Measurements from ENCODE around the gene PRDM2.
A peak's percentile ranks its signal among the peaks of the same experiment; 100 is the strongest.

Gene PRDM2

DNA sequence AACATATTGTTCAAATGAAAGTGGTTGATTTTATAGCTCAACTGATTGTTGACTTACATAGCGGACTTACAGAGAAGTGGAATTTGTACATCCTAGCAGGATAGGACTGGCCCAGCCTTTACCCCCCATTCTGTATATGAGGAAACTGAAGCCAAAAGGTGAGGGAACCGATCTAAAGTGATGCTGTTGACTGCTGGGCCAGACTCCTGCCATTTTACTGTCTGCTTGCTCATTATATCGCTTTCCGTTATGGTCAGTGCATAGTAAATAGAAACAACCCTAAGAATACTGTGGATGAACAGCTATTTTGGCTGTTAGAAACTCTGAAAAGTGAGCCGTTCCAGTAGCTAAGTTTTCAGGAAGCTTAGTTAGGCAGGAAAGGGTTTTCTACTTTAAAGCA is 31.9 kb downstream of the PRDM2 start:
- H3K36me3 ChIP-seq (ENCODE audit: insufficient read depth, low read length), result no peaks in the 10 kb centered on the region; the same call in 1 of the 2 replicates
- no peaks in the 10 kb centered on the region for H3K4me1 ChIP-seq (ENCODE audit: insufficient read depth, low read length)
- H3K9ac ChIP-seq (ENCODE audit: low read depth, low read length), result no peak overlapping the region
- no peaks in the 10 kb centered on the region for H3K9me3 ChIP-seq (ENCODE audit: control insufficient read depth, insufficient read depth, low read length)

DNA sequence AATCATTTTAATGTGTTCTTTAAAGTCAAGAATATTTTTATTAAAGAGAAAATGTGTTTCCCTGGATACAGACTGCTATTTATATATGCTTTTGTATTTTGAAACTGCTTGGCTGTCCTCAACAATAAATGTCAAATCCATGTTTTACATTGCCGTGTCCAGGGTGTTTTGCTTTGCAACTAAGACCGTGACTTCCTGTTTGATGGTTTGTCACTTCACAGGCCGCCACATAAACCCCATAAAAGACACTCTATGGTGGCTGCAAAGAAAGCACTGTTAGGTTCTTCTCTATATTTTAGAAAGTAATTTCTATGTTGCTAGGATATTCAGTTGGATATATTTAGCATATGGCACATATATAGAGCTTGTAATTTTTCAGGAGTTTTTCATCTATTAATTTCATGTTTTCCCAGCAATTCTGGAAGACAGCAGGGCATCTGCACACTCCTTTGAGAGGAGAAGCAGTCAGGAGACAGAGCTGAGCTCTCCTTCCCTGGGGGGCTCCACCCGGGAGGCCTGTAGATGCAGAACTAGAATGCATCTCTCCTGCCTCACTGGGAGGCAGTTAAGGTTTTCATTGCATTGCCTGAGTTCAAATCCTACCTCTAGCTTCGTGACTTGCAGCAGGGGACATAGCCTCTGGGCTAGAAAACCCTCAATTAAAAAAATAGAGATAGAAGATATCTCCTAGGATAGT is 33.1 kb downstream of the PRDM2 start:
- Histone ChIP-seq H3K4me1 (ENCODE audit: insufficient read depth, low read length) (no peaks in the 10 kb centered on the region; the same call in 1 of the 2 replicates), H3K36me3 (ENCODE audit: insufficient read depth, low read length) (no peaks in the 10 kb centered on the region; the same call in 1 of the 2 replicates), H3K9me3 (ENCODE audit: control insufficient read depth, insufficient read depth, low read length) (no peaks in the 10 kb centered on the region), H3K9ac (ENCODE audit: low read depth, low read length) (no peak overlapping the region)

DNA sequence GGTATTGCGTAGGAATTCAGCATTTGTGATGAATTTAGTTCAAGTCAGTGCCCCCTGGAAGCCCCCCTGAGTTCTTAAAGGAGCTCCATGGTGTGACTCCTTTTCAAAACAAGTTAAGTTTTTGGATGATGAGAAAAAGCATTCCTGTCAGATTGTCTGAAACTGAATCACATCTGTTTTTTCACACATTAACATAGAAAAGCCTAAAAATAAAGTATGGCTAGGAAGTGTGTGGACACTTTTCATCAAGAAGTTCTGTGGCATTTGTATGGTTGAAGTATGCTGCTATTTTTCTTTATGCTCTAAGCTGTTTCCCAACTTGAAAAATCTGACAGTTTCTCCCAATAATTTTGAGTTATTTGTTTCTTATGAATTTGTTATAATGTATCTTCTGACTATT is 33.7 kb downstream of the PRDM2 start:
- Histone ChIP-seq H3K9me3 (ENCODE audit: control insufficient read depth, insufficient read depth, low read length) (no peaks in the 10 kb centered on the region), H3K4me1 (ENCODE audit: insufficient read depth, low read length) (no peaks in the 10 kb centered on the region; the same call in 1 of the 2 replicates), H3K9ac (ENCODE audit: low read depth, low read length) (no peak overlapping the region), H3K36me3 (ENCODE audit: insufficient read depth, low read length) (no peaks in the 10 kb centered on the region; the same call in 1 of the 2 replicates)

DNA sequence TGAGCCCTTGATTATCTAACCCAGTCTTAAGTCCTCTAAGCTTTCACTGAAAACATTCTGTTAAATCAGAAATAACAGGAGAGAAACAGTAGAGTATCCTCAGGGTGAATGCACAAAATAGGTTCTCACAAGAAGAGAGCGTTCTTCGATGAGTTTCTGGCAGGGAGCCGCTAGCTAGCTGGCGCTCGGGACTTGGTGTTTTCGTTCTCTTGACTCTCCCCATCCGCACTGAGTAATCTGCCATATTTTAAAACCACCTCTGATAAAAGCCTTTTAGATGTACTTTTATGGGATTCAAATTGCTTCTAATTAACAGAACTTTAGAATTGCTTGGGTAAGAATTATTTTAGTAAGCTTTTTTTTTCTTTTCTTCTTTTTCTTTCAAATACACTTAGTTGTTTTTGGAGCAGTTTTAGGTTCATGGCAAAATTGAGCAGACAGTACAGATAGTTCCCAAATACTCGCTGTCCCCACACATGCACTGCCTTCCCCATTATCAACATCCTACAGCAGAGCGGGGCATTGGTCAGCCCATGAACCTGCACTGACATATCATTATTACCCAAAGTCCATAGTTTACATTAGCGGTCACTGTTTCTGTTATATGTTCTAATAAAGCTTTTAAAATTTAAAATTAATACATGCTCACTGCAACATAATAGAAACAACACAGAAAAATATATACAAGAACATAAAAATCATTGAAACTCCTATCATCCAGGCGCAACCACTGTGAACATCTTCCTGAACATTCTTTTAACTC is 35.4 kb downstream of the PRDM2 start:
- no peaks in the 10 kb centered on the region; the same call in 1 of the 2 replicates for H3K4me1 ChIP-seq (ENCODE audit: insufficient read depth, low read length)
- H3K36me3 ChIP-seq (ENCODE audit: insufficient read depth, low read length), result no peaks in the 10 kb centered on the region
- H3K9me3 ChIP-seq (ENCODE audit: control insufficient read depth, insufficient read depth, low read length), result no peaks in the 10 kb centered on the region
- H3K9ac ChIP-seq (ENCODE audit: low read depth, low read length), result no peak overlapping the region

DNA sequence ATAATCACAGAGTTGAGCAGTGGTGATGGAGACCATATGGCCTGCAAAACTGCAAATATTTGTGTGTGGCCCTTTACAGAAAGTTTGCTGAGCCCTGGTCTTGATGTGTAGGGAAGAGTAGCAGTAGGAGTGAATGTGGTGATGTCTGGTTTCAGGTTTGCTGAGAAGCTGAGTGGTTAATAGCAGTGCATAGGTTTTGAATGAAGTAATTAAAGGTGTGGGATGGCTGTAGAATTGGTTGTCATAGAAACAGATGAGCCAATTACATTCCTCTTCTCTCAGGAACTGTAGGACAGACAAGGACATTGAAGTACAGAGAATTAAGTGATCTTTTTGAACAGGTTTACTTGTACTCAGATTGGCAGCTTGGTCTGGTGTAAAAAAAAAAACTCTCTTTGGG is 37.4 kb downstream of the PRDM2 start:
- H3K36me3 ChIP-seq (ENCODE audit: insufficient read depth, low read length), result no peaks in the 10 kb centered on the region
- no peaks in the 10 kb centered on the region for H3K9me3 ChIP-seq (ENCODE audit: control insufficient read depth, insufficient read depth, low read length)
- H3K4me1 ChIP-seq (ENCODE audit: insufficient read depth, low read length), result no peaks in the 10 kb centered on the region; the same call in 1 of the 2 replicates
- no peak overlapping the region for H3K9ac ChIP-seq (ENCODE audit: low read depth, low read length)

DNA sequence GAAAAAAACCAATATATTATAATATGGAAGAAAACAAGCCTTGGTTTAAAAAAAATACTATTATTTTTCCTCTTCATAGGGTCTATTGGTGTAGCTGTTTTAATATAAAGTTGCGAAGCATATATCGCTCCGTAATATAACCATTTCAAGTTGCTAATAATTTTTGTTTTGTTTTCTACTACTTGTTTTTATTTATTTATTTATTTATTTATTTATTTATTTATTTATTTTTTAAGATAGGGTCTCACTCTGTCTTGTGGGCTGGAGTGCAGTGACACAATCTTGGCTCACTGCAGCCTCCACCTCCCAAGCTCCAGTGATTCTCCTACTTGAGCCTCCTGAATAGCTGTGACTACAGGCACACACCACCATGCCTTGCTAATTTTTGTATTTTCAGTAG is 46.4 kb downstream of the PRDM2 start:
- no peaks in the 10 kb centered on the region for H3K36me3 ChIP-seq (ENCODE audit: insufficient read depth, low read length)
- no peak overlapping the region for H3K9ac ChIP-seq (ENCODE audit: low read depth, low read length)
- peaks cover 2% of the 10 kb centered on the region; the same call in 1 of the 2 replicates for H3K4me1 ChIP-seq (ENCODE audit: insufficient read depth, low read length)
- no peaks in the 10 kb centered on the region for H3K9me3 ChIP-seq (ENCODE audit: control insufficient read depth, insufficient read depth, low read length)

DNA sequence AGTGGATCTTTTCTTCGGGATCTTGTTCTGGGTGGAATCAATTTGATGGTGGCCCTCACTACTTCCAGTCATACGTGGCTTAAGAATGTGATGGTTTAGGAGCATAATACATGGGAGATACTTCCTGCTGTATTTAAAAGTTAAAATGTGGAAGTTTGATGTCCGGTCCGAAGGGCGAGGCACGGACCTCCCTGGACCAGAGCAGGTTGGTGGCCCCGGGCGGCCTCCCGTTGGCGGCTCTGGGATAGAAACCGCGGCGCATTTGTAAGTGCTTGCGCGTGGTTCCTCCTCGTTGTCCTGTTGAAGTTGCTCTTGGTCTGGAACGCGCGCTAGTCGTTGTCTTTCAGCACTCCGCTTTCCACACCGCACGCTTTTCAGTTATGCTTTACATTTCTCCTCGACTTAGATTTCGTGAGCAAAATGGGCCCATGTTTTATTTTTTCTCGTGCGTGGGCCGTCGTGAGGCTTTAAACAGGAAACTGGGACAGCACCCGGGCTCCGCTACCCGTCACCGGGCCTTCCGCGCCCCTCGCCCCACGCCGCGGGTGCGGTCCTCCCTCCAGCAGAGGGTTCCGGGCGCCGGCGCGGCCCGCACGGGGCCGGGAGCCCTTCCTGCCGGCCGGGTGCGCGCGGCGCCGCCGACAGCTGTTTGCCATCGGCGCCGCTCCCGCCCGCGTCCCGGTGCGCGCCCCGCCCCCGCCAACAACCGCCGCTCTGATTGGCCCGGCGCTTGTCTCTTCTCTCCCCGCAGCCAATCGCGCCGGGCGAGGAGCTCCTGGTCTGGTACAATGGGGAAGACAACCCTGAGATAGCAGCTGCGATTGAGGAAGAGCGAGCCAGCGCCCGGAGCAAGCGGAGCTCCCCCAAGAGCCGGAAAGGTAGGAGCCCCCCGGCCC is 48.9 kb downstream of the PRDM2 start:
- Histone ChIP-seq H3K4me1 (ENCODE audit: insufficient read depth, low read length) (peaks cover 7% of the 10 kb centered on the region; the same call in 1 of the 2 replicates), H3K36me3 (ENCODE audit: insufficient read depth, low read length) (no peaks in the 10 kb centered on the region), H3K9ac (ENCODE audit: low read depth, low read length) (peak overlapping the region; percentile 97), H3K9me3 (ENCODE audit: control insufficient read depth, insufficient read depth, low read length) (no peaks in the 10 kb centered on the region)

DNA sequence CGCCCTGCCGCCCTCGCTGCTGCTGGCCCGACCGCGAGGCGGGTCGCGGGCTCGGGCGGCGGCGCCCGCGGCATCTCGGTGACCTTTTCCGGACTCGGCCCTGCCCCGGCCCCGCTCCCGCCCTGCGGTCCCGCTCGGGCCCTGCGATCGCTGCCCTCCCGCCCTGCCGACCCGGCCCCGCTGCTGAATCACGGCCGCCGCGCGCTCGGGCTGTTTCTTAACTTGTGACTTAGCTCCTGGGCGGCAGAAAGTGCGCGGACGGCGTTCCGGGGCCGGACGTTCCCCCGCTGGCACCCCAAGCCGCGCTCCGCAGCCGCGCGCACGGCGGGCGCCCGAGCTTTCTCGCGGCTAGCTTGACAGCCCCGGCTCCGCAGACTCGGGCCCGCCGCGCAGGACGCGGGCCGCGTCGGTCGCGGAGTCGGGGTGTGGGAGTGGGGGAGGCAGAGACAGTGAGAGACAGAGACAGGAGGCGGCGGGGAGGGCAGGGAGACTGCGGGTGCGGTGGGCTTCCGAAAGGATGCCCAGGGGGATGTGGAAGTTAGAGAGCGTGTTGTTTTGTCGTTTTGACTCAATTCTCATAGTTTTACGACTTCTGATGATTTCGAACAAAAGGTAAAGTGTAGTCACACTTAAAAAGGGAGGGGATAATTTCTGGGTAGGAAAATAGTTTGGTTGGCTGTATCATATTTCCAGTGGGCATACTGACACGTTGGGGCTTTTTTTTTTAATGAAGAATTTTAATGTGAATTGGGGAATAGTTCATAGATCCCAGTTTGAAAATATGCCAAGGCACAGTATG is 49.8 kb downstream of the PRDM2 start:
- Histone ChIP-seq H3K4me1 (ENCODE audit: insufficient read depth, low read length) (peaks cover 7% of the 10 kb centered on the region; the same call in 1 of the 2 replicates), H3K36me3 (ENCODE audit: insufficient read depth, low read length) (no peaks in the 10 kb centered on the region)

DNA sequence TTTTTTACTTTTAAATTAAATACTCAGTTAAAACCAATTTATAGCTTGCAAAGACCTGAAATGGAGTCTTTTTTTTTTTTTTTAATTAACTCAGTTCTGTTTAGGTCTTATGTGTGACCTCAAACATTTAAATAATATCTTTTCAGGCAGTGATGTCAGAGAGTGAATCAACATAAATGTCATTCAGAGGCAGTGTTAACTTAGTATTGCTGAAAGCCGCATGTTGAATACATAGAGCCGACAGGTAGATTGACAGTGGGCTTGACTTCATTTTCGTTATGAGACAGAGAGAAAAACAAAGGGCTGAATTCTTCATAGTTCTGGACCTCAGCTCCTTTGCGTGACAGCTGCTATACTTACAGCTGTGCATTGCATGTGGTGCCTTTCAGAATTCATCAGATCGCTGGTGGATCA is 51.5 kb downstream of the PRDM2 start:
- peaks cover 7% of the 10 kb centered on the region; the same call in 1 of the 2 replicates for H3K4me1 ChIP-seq (ENCODE audit: insufficient read depth, low read length)
- no peak overlapping the region for H3K9ac ChIP-seq (ENCODE audit: low read depth, low read length)
- H3K36me3 ChIP-seq (ENCODE audit: insufficient read depth, low read length), result no peaks in the 10 kb centered on the region
- no peaks in the 10 kb centered on the region for H3K9me3 ChIP-seq (ENCODE audit: control insufficient read depth, insufficient read depth, low read length)

More for the DNA sequence above, 49.8 kb downstream of the PRDM2 start:
- H3K9me3 ChIP-seq (ENCODE audit: control insufficient read depth, insufficient read depth, low read length), result no peaks in the 10 kb centered on the region
- H3K9ac ChIP-seq (ENCODE audit: low read depth, low read length), result peak overlapping the region; percentile 89

DNA sequence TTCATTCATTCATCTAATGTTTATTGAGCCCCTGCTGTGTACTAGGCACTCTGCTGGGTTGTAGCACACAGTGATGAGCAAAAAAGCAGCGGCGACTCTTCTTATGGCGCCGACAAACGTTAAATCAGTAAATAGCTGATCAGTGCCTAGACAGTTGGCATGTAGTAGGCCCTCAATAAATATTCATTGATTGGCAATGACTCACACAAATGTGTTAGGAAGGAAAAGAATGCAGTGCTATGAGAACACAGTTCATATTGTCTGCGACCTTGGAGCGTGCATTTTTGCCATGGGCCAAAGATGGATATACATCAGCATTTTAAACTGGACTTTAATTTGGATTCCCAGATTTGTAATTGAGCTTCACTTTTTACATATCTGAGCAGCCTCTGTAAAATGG is 52.0 kb downstream of the PRDM2 start:
- Histone ChIP-seq H3K36me3 (ENCODE audit: insufficient read depth, low read length) (no peaks in the 10 kb centered on the region), H3K9me3 (ENCODE audit: control insufficient read depth, insufficient read depth, low read length) (no peaks in the 10 kb centered on the region), H3K4me1 (ENCODE audit: insufficient read depth, low read length) (peaks cover 7% of the 10 kb centered on the region; the same call in 1 of the 2 replicates), H3K9ac (ENCODE audit: low read depth, low read length) (no peak overlapping the region)

DNA sequence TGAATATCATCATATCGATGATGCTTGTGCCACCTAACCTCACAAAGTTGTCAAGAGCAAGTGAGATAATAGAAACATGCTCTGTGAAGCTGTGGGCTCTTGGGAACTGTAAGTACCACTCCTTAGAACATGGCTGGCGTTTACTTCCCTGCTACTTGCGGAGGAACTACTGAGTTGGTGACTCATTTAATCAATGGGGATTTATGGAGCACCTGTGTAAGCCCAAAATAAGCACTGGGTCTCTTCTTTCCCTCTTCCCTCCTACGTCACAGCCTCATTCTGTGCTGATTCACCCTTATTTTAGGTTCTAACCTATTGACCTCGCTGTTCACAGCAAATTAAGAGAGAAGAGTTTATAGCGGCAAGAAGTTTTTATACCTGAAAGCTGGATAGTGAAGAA is 52.9 kb downstream of the PRDM2 start:
- Histone ChIP-seq H3K4me1 (ENCODE audit: insufficient read depth, low read length) (peaks cover 7% of the 10 kb centered on the region; the same call in 1 of the 2 replicates), H3K9me3 (ENCODE audit: control insufficient read depth, insufficient read depth, low read length) (no peaks in the 10 kb centered on the region), H3K36me3 (ENCODE audit: insufficient read depth, low read length) (no peaks in the 10 kb centered on the region)

DNA sequence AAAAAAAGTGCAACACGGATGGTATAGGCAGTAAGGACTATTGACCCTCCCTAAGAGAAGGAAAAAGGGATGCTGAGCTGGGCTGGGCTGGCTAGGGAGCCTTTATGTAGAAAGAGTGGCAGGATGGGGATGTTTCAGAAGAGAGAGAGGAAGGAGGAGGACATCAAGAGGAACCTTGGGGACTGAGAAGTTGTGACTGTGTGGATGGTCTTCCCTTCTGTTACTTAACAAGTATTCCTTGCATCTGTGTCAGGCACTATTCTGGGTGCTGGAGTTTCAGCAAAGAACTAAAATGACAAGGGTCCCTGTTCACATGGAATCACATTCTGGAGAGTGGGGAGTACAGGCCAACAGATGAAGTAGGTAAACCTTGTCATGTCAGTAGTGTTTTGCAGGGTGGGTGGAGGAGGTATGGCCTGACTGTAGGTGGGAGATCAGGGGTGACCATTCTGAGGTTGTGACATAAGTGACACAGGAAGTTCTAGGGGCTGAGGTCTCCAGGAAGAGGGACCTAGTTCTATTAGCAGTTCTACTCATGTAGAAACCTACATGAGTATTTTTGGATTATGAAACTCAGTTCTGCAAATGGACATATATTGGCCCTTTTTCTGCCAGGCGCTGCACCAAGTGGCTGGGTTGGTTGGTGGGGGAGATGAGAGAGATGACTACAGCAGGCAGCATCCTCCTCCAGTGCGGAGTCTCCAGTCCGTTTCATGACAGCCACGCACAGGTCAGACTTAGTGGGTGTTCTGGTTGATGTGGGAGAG is 53.8 kb downstream of the PRDM2 start:
- no peak overlapping the region for H3K9ac ChIP-seq (ENCODE audit: low read depth, low read length)
- peaks cover 7% of the 10 kb centered on the region; the same call in 1 of the 2 replicates for H3K4me1 ChIP-seq (ENCODE audit: insufficient read depth, low read length)
- H3K9me3 ChIP-seq (ENCODE audit: control insufficient read depth, insufficient read depth, low read length), result no peaks in the 10 kb centered on the region
- H3K36me3 ChIP-seq (ENCODE audit: insufficient read depth, low read length), result no peaks in the 10 kb centered on the region

More for the DNA sequence above, 52.9 kb downstream of the PRDM2 start:
- no peak overlapping the region for H3K9ac ChIP-seq (ENCODE audit: low read depth, low read length)

DNA sequence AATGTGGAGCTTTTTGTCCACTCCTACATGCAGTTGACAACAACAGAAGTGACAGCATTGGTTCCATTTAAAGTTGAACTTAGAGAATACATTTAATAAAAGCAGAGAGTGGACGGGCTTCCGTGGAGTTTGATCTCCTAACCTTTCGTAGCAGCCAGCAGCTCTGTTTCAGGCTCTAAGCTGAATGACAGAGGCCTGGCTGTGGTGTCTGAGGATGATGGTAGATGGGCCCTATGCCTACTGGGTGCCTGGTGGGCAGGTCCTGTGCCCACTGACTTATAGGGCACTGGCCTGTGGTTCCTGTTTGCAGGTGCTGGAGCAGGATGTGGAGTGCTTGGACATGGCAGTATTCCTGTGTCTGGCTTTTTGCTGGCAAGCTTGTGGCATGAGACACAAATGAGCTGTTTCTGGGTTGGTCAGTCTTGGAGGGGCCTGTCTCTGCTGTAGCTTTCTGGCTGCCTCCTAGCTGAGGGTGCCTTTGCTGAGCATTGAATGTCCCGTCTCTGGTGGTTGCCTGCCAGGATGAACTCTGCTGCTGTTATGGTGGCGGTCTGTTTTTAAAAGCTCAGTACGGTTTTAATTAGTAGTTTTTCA is 54.6 kb downstream of the PRDM2 start:
- H3K4me1 ChIP-seq (ENCODE audit: insufficient read depth, low read length), result peaks cover 13% of the 10 kb centered on the region
- no peak overlapping the region for H3K9ac ChIP-seq (ENCODE audit: low read depth, low read length)
- H3K36me3 ChIP-seq (ENCODE audit: insufficient read depth, low read length), result no peaks in the 10 kb centered on the region
- no peaks in the 10 kb centered on the region for H3K9me3 ChIP-seq (ENCODE audit: control insufficient read depth, insufficient read depth, low read length)
